BE2C (cell line): ENCODE data around the gene PRICKLE2.

ENCODE experiments used
- DNase-seq: peaks from one replicate; pipeline ENCODE4 v3.0.0-alpha.2; 2020
- H3K27me3 ChIP-seq: fragments of 250-450 bp; sonication (Bioruptor Pico); 2 replicates; pipeline ENCODE4 v1.5.1; 2020; ENCODE audit warnings: mild to moderate bottlenecking
- H3K36me3 ChIP-seq: fragments of 250-450 bp; sonication (Bioruptor Pico); 2 replicates; pipeline ENCODE4 v1.5.1; 2020; ENCODE audit warnings: mild to moderate bottlenecking
- H3K4me1 ChIP-seq: fragments of 250-450 bp; sonication (Bioruptor Pico); 2 replicates; pipeline ENCODE4 v1.5.1; 2020
- H3K4me3 ChIP-seq: 2 replicates; pipeline ENCODE4 v1.5.1; 2011; ENCODE audit warnings: low read depth, low read length
- H3K9me3 ChIP-seq: fragments of 250-450 bp; sonication (Bioruptor Pico); 2 replicates; pipeline ENCODE4 v1.5.1; 2020
- TF ChIP-seq, protein P1 (sequence below): IDR thresholded peaks from 2 replicates; pipeline ENCODE4 v1.5.1; 2012; ENCODE audit warnings: mild to moderate bottlenecking, low read depth, low read length

PRICKLE2 gene

DNA sequence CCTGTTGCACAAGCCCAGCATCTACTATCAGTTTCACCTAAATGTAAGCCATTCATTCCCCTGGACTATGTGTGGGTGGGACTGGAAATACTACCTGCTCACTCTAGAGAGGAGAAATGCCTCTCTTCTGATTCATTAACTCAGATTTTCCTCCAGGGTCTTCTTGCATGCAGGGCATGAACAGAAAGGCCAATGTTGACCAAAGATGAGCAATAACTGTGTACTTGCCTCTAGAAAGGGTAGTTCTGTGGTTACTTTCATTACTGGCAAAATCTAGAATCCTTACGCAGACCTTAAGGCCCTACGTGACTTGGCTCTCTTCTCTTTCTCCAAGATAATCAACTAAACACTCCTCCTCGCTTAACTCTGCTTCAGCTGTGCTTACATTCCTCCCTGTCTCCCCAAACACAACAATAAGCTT lies 120.6 kb downstream of the PRICKLE2 start:
- H3K4me1 ChIP-seq: peaks cover 37% of the 10 kb centered on the region
- H3K9me3 ChIP-seq: no peaks in the 10 kb centered on the region
- no peaks in the 10 kb centered on the region for H3K36me3 ChIP-seq
- no peak for DNase-seq
- H3K27me3 ChIP-seq: no peaks in the 10 kb centered on the region
- TF ChIP-seq, protein P1, sequence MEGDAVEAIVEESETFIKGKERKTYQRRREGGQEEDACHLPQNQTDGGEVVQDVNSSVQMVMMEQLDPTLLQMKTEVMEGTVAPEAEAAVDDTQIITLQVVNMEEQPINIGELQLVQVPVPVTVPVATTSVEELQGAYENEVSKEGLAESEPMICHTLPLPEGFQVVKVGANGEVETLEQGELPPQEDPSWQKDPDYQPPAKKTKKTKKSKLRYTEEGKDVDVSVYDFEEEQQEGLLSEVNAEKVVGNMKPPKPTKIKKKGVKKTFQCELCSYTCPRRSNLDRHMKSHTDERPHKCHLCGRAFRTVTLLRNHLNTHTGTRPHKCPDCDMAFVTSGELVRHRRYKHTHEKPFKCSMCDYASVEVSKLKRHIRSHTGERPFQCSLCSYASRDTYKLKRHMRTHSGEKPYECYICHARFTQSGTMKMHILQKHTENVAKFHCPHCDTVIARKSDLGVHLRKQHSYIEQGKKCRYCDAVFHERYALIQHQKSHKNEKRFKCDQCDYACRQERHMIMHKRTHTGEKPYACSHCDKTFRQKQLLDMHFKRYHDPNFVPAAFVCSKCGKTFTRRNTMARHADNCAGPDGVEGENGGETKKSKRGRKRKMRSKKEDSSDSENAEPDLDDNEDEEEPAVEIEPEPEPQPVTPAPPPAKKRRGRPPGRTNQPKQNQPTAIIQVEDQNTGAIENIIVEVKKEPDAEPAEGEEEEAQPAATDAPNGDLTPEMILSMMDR: no peak
- no peak overlapping the region for H3K4me3 ChIP-seq

DNA sequence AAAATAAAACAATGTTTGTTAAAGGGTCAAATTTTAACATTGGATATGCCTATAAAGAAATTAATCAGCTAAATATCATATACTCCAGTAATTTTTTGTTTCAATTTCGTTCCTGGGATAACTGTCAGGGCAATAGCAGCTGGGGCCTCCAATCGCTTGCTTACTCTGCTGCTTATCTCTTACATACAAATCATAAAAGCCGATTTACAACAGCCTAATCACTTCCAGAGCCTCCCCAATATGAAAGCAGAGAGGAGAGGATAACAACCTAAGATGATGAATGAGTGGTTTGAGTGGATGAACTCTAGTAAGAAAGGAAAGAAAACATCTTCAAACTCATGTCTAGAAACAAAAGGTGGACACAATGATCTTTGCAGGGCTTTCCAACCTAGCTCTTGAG lies 121.3 kb downstream of the PRICKLE2 start:
- Histone ChIP-seq H3K36me3 (no peaks in the 10 kb centered on the region), H3K9me3 (no peaks in the 10 kb centered on the region), H3K4me1 (peaks cover 37% of the 10 kb centered on the region), H3K27me3 (no peaks in the 10 kb centered on the region), H3K4me3 (no peak overlapping the region)
- TF ChIP-seq, protein P1: no peak
- no peak for DNase-seq

DNA sequence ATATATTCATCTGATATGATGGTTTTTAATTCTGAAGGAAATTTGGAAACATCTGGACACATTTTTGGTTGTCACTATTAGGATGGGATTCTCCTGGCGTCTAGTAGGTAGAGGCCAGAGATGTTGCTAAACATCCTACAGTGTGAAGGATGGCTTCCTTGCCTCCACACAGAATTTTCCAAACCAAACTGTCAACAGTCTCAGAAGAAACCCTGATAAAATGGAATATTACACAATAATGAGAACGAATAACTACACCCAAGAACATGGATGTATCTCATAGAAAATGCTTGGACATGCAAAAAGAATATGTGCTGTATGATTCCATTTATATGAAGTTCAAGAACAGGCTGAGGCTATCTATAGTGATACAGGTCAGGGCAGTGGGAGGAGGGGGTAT lies 122.1 kb downstream of the PRICKLE2 start:
- TF ChIP-seq, protein P1: no peak
- no peak overlapping the region for H3K4me3 ChIP-seq
- H3K9me3 ChIP-seq: no peaks in the 10 kb centered on the region
- H3K4me1 ChIP-seq: peaks cover 29% of the 10 kb centered on the region
- H3K36me3 ChIP-seq: no peaks in the 10 kb centered on the region
- no peaks in the 10 kb centered on the region for H3K27me3 ChIP-seq
- DNase-seq: no peak

DNA sequence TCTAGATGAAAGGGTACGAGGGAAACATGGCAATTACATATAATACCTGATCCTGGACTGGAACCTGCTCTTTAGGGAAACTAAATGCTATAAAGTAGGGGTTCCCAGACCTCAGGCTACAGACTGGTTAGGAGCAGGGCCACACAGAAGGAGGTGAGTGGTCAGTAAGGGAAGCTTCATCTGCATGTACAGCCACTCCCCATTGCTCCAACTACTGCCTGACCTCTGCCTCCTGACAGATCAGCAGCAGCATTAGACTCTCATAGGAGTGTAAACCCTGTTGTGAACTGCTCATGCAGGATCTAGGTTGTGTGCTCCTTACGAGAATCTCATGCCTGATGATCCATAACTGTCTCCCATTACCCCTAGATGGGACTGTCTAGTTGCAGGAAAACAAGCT lies 123.1 kb downstream of the PRICKLE2 start:
- H3K9me3 ChIP-seq: no peaks in the 10 kb centered on the region
- H3K27me3 ChIP-seq: no peaks in the 10 kb centered on the region
- H3K36me3 ChIP-seq: no peaks in the 10 kb centered on the region
- peaks cover 31% of the 10 kb centered on the region for H3K4me1 ChIP-seq
- TF ChIP-seq, protein P1: no peak
- DNase-seq: no peak
- no peak overlapping the region for H3K4me3 ChIP-seq

DNA sequence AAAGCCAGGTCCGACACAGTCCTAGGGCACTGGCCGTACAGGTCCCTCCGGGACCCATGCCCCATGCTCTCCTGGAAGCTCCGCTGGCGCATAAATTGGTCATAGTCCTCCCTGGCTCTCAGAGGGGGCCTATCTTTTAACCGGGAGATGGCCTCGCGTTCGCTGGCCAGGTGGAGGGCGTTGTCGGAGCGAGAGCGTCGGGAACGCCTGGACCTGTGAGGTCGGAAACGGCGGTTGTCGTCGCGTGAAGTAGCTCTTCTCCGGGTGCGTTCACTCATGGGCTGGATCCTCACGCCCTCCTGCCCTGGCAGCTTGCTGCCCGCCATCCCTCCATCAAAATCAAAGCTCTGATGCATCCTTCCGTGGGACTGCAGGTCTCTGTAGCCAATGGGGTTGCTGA lies 126.0 kb downstream of the PRICKLE2 start:
- TF ChIP-seq, protein P1: no peak
- Histone ChIP-seq H3K4me1 (peaks cover 20% of the 10 kb centered on the region), H3K9me3 (no peaks in the 10 kb centered on the region), H3K4me3 (no peak overlapping the region), H3K27me3 (no peaks in the 10 kb centered on the region), H3K36me3 (no peaks in the 10 kb centered on the region)
- DNase-seq: no peak

DNA sequence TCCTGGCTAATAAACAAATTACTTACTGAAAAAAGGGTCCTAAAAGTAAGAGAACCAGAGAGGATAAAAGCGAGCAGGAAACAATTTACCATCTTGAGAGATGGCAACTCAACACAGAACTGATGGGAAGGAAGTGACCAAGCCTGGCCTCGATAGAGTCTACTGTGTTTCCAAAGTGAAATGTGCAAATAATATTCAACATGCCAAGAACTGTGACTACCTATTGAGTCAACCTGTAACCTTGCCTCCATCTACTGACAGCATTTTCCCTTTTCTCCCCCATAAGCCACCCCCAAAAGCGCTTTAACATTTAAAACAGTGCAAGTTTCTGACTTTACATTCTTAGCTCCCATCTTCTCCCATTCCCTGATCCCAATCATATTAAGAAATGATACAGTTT lies 126.6 kb downstream of the PRICKLE2 start:
- no peaks in the 10 kb centered on the region for H3K27me3 ChIP-seq
- H3K9me3 ChIP-seq: no peaks in the 10 kb centered on the region
- TF ChIP-seq, protein P1: no peak
- peaks cover 13% of the 10 kb centered on the region for H3K4me1 ChIP-seq
- H3K36me3 ChIP-seq: no peaks in the 10 kb centered on the region
- H3K4me3 ChIP-seq: no peak overlapping the region
- no peak for DNase-seq
